CD14-positive monocyte (primary cell): ENCODE measurements around the gene NRROS. TPM values are rescaled to one million over a fixed set of nuclear protein-coding genes. Genes with fewer than 3 reads are reported as not detected.

Experiments used
- DNase-seq, 3 donors: peaks; one replicate each; pipeline ENCODE4 v3.0.0-alpha.2; 2011 to 2022
- H2AFZ ChIP-seq: 2 replicates; pipeline ENCODE4 v1.6.0; 2012; ENCODE audit warnings: mild to moderate bottlenecking, low read depth, low read length, inconsistent platforms; ENCODE audit not compliant: insufficient read depth, poor library complexity, severe bottlenecking
- H3K27ac ChIP-seq, 2 donors: 1 replicate in 1 of 2; 2 replicates in 1 of 2; pipeline ENCODE4 v1.5.1; 2012 to 2013; ENCODE audit warnings: low read length in 2 of 2, control low read depth in 1 of 2, inconsistent platforms in 1 of 2, low read depth in 1 of 2, mild to moderate bottlenecking in 1 of 2
- H3K27me3 ChIP-seq, 2 donors: one replicate each; pipeline versions ENCODE4 v1.6.0 to v1.6.1; 2011 to 2013; ENCODE audit warnings: low read length in 2 of 2; ENCODE audit not compliant: control insufficient read depth in 2 of 2, insufficient read depth in 2 of 2
- H3K36me3 ChIP-seq, 2 donors: replicated peaks in 1 of 2; 1 replicate in 1 of 2; 2 replicates in 1 of 2; pipeline versions ENCODE4 v1.5.1 to v1.6.1; 2012 to 2013; ENCODE audit warnings: low read length in 2 of 2, control low read depth in 1 of 2, inconsistent platforms in 1 of 2, mild to moderate bottlenecking in 1 of 2; ENCODE audit not compliant: insufficient read depth in 2 of 2, control insufficient read depth in 1 of 2
- H3K4me1 ChIP-seq, 2 donors: 1 replicate in 1 of 2; 2 replicates in 1 of 2; pipeline versions ENCODE4 v1.5.1 to v1.6.1; 2012 to 2013; ENCODE audit warnings: low read length in 2 of 2, control low read depth in 1 of 2, inconsistent platforms in 1 of 2, mild to moderate bottlenecking in 1 of 2, moderate library complexity in 1 of 2; ENCODE audit not compliant: insufficient read depth in 2 of 2, control insufficient read depth in 1 of 2
- H3K4me2 ChIP-seq: replicated peaks from 2 replicates; pipeline ENCODE3; 2012; ENCODE audit warnings: low read length, moderate library complexity, mild to moderate bottlenecking; ENCODE audit not compliant: poor library complexity, severe bottlenecking; ENCODE audit errors: extremely low read depth
- H3K4me3 ChIP-seq, 3 experiments: fragments of 200-600 bp in 1 of 3; sonication (generic) in 1 of 3; replicated peaks in 1 of 3; 1 replicate in 2 of 3; 2 replicates in 1 of 3; pipeline ENCODE4 v1.5.1; 2011 to 2013; ENCODE audit warnings: low read length in 3 of 3, mild to moderate bottlenecking in 3 of 3, control low read depth in 2 of 3, low read depth in 2 of 3, inconsistent platforms in 1 of 3, moderate library complexity in 1 of 3
- H3K79me2 ChIP-seq: 2 replicates; pipeline ENCODE4 v1.6.0; 2012; ENCODE audit warnings: mild to moderate bottlenecking, control low read depth, inconsistent platforms, low read length, moderate library complexity; ENCODE audit not compliant: insufficient read depth
- H3K9ac ChIP-seq: 2 replicates; pipeline ENCODE4 v1.6.0; 2017; ENCODE audit warnings: low read length, mild to moderate bottlenecking; ENCODE audit not compliant: insufficient read depth, poor library complexity, severe bottlenecking
- H3K9me3 ChIP-seq, 2 donors: replicated peaks in 1 of 2; 1 replicate in 1 of 2; 2 replicates in 1 of 2; pipeline versions ENCODE4 v1.5.1 to v1.6.1; 2012 to 2013; ENCODE audit warnings: low read length in 2 of 2, control low read depth in 1 of 2; ENCODE audit not compliant: control insufficient read depth in 1 of 2, insufficient read depth in 1 of 2
- H4K20me1 ChIP-seq: 2 replicates; pipeline ENCODE4 v1.6.0; 2012; ENCODE audit warnings: mild to moderate bottlenecking, low read length, control low read depth, moderate library complexity; ENCODE audit not compliant: insufficient read depth
- H3K27ac Mint-ChIP-seq, 7 donors: one replicate each; pipeline ENCODE4 v1.8.0; 2020; ENCODE audit warnings: mild to moderate bottlenecking in 7 of 7, mixed read lengths in 7 of 7, moderate library complexity in 6 of 7, inconsistent platforms in 2 of 7
- H3K27me3 Mint-ChIP-seq, 3 donors: one replicate each; pipeline ENCODE4 v1.8.0; 2021 to 2022; ENCODE audit warnings: low read depth in 3 of 3, mild to moderate bottlenecking in 3 of 3, mixed read lengths in 3 of 3, moderate library complexity in 3 of 3, inconsistent platforms in 1 of 3
- H3K36me3 Mint-ChIP-seq, 2 donors: one replicate each; pipeline ENCODE4 v1.8.0; 2020; ENCODE audit warnings: mixed read lengths in 2 of 2, inconsistent platforms in 1 of 2, mild to moderate bottlenecking in 1 of 2
- H3K4me1 Mint-ChIP-seq: one replicate; pipeline ENCODE4 v1.8.0; 2020; ENCODE audit warnings: mild to moderate bottlenecking, mixed read lengths
- H3K4me3 Mint-ChIP-seq, 2 donors: one replicate each; pipeline ENCODE4 v1.8.0; 2020; ENCODE audit warnings: mild to moderate bottlenecking in 2 of 2, mixed read lengths in 2 of 2, moderate library complexity in 1 of 2
- H3K9me3 Mint-ChIP-seq, 7 donors: one replicate each; pipeline ENCODE4 v1.8.0; 2020 to 2022; ENCODE audit warnings: mixed read lengths in 7 of 7, mild to moderate bottlenecking in 6 of 7, moderate library complexity in 6 of 7, inconsistent platforms in 2 of 7
- CTCF ChIP-seq: fragments of 200-600 bp; IDR thresholded peaks from one replicate; pipeline ENCODE4 v1.8.0; 2022; ENCODE audit warnings: antibody characterized with exemption, mild to moderate bottlenecking
- WGBS: methylation state at CpG from one replicate; pipeline ENCODE4 v1.1.5; 2013; ENCODE audit warnings: missing lambda C conversion rate; ENCODE audit not compliant: insufficient coverage; 5-methylcytosine and 5-hydroxymethylcytosine counted together
- intact Hi-C, 2 donors: fragments of 100-400 bp; cut with micrococcal nuclease; formaldehyde crosslinking; loops; one replicate each; pipeline versions ENCODE4 v1.15.0 to v1.15.1; 2023
- polyA plus RNA-seq, 3 donors: library from polyadenylated mRNA; depleted of rRNA in 1 of 3; unstranded in 2 of 3; stranded (reverse) in 1 of 3; fragments of 300-500 nt in 2 of 3; fragments of >200 nt in 1 of 3; fragmentation: Illumina TruSeq in 2 of 3; gene quantifications; 1 replicate in 2 of 3; 2 replicates in 1 of 3; pipeline ENCODE4 v1.2.3, GENCODE V29; 2012 to 2021

The NRROS gene
- polyA plus RNA-seq, 3 donors, result 5.9 to 109 (median 7.5) TPM

DNA sequence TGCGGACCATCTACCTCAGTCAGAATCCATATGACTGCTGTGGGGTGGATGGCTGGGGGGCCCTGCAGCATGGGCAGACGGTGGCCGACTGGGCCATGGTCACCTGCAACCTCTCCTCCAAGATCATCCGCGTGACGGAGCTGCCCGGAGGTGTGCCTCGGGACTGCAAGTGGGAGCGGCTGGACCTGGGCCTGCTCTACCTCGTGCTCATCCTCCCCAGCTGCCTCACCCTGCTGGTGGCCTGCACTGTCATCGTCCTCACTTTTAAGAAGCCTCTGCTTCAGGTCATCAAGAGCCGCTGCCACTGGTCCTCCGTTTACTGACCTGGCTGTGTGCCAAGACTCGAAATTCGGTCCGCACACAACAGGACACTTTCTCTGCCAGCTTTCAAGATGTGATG lies 21.9 kb downstream of the NRROS start:
- Histone ChIP-seq H3K79me2 (peaks cover 70% of the 10 kb centered on the region), H3K9me3 (no peaks in the 10 kb centered on the region), H3K27me3 (no peaks in the 10 kb centered on the region), H3K4me2 (no peak overlapping the region), H3K9ac (no peak overlapping the region), H3K36me3 (peaks cover 60 to 78% of the 10 kb centered on the region in 2 donors), H2AFZ (no peak overlapping the region), H3K27ac (peak overlapping the region in 1 of 2 donors; percentile 36), H3K4me3 (no peak overlapping the region), H3K4me1 (no peaks in the 10 kb centered on the region), H4K20me1 (peaks cover 93% of the 10 kb centered on the region)
- no peak for DNase-seq
- Mint-ChIP-seq H3K36me3 (peaks cover 55 to 72% of the 10 kb centered on the region in 2 donors), H3K4me1 (peaks cover 23% of the 10 kb centered on the region), H3K9me3 (no peaks in the 10 kb centered on the region), H3K27ac (peak overlapping the region in 6 of 7 donors; percentile 6 to 84 (median 39)), H3K4me3 (no peak overlapping the region), H3K27me3 (no peaks in the 10 kb centered on the region)
- no peak for TF ChIP-seq CTCF
- 91% methylated on average over 12 of the region's 16 CpGs for WGBS
- intact Hi-C loops, result no loop called here

DNA sequence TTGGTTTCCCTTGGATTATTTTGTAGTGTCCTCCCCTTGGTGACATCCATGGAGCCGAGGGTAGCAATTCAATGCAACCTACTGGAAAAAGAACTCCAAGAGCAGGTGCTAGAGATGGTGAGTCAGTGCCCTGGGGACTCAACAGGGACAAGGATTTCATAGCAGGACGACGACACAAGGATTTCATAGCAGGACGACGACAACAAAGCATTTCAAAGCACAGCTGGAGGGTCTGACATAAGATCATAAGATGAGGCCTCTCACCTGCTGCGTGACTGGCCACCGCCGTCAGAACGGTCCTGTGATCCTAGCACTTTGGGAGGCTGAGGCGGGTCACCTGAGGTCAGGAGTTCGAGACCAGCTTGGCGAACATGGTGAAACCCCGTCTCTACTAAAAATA lies 22.5 kb downstream of the NRROS start:
- no peaks in the 10 kb centered on the region for H3K9me3 ChIP-seq
- peaks cover 54 to 71% of the 10 kb centered on the region in 2 donors for H3K36me3 ChIP-seq
- no peak overlapping the region for H2AFZ ChIP-seq
- peak overlapping the region in 5 of 7 donors; percentile 17 to 74 (median 54) for H3K27ac Mint-ChIP-seq
- H3K4me1 Mint-ChIP-seq, result peaks cover 29% of the 10 kb centered on the region
- H3K9me3 Mint-ChIP-seq, result no peaks in the 10 kb centered on the region
- TF ChIP-seq CTCF, result no peak
- H3K27me3 Mint-ChIP-seq, result no peaks in the 10 kb centered on the region
- DNase-seq, result no peak
- WGBS, result 97% methylated on average over 6 of the region's 13 CpGs
- peaks cover 87% of the 10 kb centered on the region for H4K20me1 ChIP-seq
- no peak overlapping the region for H3K4me3 Mint-ChIP-seq
- no peaks in the 10 kb centered on the region for H3K4me1 ChIP-seq
- H3K4me2 ChIP-seq, result no peak overlapping the region
- no peak overlapping the region for H3K9ac ChIP-seq
- intact Hi-C loops, result no loop called here
- no peak overlapping the region for H3K4me3 ChIP-seq
- no peaks in the 10 kb centered on the region for H3K27me3 ChIP-seq
- H3K27ac ChIP-seq, result no peak overlapping the region
- peaks cover 64% of the 10 kb centered on the region for H3K79me2 ChIP-seq
- peaks cover 49 to 72% of the 10 kb centered on the region in 2 donors for H3K36me3 Mint-ChIP-seq
